ENCODE data around the gene HUNK.
"Not testable (repeated sequence)": the region's sequence is repeated elsewhere in the genome, so short reads cannot be mapped to it uniquely, and the experiment has no call there.

HUNK gene

DNA sequence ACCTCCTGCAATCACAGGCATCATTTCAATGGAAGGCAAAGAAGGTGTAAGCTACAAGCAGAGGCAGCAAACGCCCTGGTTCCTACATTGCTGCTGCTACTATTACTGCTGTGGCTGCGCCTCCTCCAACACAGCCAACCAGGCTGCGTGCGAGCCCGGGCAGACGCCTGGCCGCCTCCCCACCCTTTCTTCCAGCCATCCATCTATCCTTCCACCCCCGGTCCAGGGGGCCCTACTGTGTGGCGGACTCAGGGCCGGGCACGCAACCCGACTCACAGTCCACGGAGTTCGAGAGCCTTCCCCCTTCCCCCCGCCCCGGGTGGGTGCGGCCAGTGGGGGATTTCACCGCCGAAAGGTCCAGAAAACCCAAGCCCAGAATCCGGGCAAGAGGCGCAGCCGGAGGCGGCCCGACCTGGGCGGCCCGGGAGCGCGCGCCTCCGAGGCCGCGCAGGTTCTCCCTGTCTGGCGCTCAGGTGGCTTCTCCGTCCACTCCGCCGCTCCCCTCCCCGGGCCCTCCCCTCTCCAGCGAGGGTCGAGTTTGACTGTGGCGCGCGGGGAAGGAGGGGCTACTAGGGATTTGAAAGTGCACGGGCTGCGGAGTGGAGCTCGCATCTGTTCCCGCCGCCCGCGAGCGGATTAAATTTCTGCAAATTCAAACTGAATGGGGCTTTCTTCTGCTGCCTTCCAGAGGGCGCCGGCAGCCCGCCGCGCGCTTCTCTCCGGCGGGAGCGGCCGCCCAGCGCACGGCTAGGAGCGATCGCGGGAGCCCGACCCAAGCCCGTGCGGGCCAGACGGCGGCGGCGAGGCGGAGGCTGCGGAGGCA, at the start of gene HUNK:
HUNK (plus strand) TSS at position 569 of the 823 bp plus-strand sequence. CDS start 655 bp downstream, outside the sequence.
- peak; percentile 32 for DNase-seq

DNA sequence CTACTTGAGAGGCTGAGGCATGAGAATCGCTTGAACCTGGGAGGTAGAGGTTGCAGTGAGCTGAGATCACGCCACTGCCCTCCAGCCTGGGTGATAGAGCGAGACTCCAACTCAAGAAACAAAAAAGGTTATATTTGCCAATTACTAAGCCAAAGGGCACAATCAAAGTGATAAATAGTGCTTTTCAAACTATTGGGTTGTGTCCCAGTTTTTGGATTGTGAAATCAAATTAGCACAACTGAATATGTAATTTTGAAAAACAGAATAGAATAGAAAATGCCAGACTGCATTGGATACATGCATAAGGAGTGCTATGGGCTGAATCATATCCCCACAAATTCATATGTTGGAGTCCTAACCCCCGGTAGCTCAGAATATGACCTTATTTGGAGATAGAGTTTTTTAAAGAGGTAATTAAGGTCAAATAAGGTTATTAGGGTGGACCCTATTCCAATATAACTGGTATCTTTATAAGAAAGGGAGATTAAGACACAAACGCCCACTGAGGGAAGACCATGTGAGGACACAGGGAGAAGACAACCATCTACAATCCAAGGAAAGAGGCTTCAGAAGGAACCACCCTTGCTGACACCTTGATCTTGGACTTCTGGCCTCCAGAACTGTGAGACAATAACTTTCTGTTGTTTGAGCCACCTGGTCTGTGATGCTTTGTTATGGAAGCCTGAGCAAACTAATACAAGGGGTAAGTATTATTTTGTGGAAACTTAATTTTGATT, 42.9 kb upstream of the HUNK start:
- DNase-seq, result no peak

DNA sequence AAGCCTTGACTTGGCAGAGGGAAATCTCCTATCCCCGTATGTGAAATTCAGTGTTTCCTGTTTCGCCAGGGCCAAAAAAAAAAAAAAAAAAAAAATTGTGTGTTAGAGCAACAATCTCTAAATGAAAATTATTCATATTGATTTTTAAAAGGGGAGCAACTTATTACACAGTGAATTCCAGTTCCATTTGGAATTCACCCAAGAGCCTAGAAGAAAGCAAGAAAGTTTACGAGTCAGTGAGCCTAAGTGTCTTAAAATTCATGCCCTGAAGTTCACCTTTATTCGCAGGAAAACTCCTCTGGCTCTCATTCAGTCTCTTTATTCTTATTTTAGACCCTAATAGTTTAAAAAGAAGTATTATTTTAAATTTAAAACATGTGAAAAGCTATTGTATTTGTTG, 42.1 kb upstream of the HUNK start:
- DNase-seq, result no peak

DNA sequence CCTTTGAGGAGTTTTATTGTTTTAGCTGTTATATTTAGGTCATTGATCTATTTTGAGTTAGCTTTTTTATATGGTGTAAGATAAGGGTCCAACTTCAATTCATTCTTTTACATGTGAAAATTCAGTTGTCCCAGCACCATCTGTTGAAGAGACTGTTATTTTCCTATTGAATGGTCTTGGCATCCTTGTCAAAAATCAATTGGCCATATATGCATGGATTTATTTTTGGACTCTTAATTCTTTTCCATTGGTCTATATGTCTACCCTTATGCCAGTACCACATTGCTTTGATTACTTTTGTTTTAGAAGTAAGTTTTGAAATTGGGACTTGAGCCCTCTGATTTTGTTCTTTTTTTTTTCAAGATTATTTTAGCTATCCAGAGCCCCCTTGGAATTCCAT, 35.8 kb upstream of the HUNK start:
- no peak for DNase-seq

DNA sequence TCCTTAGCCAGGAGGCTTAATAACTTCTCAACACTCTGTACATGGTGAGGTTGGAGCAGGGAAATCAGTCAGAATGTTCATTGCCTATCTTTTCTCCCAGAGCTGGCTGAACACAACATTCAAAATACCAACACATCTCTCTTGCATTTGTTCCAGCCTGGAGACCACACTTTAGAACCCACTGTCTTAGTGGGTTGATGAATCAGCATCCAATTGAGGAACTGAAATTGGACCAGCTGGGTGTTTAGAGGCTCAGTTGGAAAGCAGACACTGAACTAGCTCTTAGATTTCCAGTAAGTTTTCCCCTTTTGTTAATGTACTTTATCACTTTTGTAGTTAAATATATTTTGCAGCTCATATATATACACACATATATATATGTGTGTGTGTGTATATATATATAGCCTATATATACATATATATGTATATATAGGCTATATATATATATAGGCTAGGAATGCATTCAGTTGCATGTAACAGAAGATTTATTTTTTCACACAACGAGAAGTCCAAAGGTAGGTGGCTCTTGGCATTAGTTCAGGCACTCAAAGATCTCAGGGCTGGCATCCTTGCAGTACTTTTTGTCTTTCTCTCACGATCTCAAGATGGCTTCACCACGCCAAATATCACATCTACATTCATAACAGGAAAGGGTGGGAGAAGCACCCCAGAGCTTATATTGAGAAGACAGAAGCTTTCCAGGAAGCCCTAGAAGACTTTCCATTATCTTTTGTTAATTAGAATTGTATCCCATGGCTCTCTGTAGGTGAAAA, 35.0 kb upstream of the HUNK start:
- no peak for DNase-seq

DNA sequence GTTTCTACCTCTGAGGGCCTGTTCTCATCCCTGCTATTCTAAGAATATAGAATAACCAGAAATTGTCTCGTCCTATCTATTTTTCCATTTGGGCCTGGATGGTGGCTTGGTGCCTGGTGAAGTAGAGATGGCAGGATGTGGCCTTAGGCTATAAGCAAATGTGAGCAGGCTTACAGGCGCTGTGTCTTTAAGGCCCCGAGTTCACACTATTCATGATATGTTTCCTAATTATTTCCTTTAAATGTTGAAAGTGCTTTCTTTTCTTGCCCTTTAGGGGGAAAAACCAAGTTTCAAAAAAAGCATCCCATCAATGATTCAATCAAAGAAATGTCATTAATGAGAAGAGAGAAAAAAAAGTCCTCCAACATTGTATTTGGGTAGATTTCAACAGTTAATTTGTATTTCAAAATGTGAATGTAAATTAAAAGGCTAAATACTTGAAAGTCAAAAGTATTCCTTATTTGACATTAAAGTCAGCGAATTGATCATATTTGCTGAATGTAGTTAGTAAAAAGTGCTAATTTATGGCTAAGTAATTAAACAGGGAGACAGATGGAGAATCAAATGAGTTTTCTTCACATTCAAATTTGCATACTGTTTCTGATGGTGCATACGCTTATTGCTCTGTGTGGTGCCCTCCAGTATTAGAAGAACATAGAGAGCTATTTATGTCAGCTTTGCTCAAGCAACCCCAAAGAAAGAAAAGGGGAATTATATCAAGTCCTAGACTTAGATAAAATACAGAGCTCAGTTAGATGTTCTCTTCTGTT, 34.0 kb upstream of the HUNK start:
- DNase-seq, result no peak

DNA sequence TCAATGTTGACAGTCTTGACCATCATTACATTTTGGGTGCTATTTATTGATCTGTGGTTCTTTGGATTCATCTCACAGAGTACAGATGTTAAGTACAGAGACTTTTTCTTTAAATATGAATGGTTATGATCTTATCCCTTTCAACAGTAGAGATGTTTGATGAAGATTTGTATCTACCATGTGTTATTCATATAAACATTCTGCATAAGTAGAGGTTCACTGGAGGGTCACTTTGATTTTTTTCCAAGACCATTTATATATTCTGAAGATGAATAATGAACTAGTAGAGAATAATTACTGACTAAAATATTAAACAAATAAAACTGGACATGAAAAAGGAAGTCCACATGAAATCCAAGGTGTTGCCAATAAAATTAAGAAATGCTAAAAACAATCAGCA, 28.6 kb upstream of the HUNK start:
- no peak for DNase-seq

DNA sequence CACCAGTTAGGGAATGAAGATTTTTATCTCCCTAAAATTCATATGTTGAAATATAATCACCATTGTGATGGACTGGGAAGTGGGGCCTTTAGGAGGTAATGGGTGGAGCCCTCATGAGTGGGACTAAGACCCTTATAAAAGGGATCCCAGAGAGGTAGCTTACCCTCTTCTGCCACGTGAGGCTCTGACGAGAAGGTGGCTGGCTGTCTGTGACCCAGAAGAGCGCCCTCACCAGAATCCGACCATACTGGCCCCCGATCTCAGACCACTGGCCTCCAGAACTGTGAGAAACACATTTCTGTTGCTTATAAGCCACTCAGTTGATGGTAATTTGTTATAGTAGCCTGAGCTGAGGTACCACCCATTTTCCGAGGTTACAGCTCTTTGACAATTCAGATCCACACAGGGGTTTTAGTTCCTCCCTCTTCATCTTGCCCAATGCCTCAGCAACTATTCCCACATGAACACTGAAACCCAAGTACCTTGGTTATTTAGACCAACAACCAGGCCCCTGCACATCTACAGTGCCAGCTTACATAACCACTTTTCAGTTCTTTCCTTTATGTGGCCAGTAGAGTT, 27.6 kb upstream of the HUNK start:
- no peak for DNase-seq

DNA sequence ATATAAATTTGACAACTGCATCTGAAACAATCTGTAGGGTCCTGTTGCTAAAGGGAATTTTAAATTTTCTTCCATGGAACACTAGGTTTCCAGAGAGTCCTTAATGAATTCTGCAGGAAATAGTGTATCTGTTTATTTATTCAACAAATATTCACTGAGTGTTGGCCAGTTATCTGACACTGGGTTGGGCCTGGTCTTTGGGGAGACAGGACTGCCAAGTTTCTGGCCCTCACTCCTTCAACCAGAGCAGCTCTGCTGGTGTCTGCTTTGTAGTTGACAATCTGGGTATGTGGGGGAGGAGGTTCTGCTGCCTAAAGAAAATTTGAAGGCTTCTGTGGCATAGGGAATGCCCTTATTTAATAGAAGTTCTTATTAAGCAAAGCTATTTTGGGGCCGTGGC, 26.1 kb upstream of the HUNK start:
- DNase-seq, result no peak

DNA sequence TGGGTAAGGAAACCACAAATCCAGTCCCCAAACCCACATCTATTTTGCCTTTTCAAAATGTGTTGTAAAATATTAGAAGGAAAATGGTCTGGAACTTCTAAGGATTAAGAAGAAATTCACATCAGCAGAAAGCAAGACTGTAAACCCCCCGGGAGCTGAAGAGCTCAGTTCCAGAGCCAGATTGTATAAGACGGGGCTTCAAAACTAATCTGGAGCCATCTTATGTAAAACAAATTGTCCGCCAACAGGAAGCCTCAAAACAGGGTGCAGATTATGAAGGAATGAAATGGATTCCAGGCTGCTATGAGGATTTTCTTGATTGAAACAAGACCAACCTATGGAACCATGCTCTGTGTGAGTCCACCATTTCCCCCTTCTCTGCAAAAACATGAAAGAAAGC, 25.1 kb upstream of the HUNK start:
- no peak for DNase-seq

DNA sequence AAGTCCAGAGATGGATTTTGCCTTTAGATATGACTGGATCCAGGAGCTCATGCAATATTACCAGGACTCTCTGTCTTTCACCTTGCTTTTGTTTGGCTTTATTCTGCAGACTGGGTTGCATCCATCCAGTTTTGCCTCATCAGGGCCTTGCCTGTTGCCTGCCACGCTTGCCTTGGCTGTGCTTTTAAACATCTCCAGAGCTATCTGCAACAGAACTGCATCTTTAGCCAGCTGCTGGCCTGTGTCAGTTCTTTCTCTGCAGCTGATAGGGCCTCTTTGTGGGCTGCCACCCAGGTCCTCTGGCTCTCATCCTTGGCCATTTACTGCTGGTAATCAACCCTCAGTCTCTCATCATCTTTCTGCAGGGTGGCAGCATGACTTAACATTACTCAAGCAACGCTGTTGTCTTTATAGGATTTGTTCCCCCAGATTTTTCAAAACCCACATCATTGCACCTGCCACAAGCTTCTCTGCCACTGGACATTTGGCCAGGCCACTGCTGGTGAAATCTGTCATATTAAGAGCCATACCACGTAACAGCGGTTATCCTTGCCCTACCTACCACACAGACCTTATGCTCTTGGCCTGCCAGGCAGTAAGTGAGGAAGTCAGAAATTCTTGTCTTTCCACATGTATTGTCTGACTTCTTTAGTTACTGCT, 24.4 kb upstream of the HUNK start:
- DNase-seq, result no peak

DNA sequence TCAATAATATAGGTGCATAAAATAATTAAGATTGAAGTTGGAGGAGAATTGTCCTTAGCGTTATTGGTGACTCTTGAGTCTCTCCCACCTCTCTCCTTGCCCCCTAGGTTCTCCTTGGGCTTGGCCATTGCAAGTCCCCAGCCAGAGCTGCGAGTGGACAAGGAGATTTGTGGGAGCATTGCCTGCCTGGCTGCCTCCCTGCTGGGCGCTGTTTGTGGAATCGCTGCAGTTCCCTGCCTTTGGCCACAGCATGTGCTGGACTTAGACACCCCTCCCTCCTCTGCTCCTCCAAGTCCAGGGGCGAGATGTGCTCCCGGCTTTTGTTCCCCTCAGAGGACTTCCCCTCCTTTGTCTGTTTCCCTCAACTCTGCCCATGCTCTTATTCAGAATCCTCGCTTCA, 21.9 kb upstream of the HUNK start:
- DNase-seq, result no peak

DNA sequence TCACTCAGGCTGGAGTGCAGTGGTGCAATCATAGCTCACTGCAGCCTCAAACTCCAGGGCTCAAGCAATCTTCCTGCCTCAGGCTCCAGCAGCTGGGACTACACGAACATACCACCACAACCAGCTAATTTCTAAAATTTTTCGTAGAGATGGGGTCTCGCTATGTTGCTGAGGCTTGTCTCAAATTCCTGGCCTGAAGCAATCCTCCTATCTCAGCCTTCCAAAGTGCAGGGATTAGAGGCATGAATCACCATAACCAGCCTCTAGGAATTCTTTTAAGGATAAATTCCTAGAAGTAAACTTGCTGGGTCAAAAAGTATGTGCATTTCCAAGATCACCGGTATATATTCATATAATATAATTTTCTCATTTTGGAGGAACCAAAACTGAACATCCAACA, 17.6 kb upstream of the HUNK start:
- no peak for DNase-seq

DNA sequence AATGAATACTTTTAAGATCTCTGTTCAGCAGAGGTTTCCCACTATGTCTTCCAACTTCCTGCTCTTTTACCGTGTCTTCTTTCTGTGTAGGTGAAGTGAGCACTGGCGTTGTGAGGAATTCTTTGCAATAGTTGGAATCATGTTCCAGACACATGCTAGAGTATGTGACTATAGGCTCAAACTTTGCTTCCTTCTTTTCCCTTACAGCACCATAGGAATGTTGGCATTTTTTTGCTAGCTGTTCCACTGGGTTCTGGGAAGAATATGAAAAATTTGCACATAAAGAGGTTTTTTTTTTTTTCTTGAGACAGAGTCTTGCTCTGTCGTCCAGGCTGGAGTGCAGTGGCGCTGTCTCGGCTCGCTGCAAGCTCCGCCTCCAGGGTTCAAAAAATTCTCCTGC, 15.7 kb upstream of the HUNK start:
- DNase-seq, result no peak

DNA sequence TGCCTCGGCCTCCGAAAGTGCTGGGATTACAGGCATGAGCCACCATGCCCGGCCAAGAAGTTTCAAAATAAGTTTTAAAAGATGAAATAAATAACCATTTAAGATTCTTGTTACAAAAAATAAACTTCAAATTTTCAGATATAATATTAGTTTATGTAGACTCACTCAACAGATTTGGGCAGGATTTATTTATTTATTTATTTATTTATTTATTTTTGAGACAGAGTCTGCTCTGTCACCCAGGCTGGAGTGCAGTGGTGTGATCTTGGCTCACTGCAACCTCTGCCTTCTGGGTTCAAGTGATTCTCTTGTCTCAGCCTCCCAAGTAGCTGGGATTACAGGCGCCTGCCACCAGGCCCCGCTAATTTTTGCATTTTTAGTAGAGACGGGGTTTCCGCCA, 15.2 kb upstream of the HUNK start:
- not testable (repeated sequence) for DNase-seq

DNA sequence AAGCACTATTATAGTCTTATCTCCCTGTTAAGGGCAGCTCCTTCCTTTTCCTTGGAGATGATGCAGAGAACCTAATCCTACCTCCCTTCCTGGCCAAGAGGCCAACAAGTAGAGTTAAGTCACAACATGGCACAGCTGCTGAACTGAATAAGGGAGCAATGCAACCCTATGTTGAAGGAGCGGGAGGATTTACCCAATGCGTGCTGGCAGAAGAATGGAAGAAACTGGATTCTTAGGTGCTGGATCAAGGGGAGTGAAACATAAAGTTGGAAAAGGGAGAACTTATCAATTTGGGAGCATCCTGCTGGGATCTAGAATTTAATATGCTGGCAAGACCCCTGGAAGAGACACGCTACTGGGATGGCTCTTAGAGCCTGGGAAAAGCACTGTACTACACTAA, 12.0 kb upstream of the HUNK start:
- DNase-seq, result no peak

DNA sequence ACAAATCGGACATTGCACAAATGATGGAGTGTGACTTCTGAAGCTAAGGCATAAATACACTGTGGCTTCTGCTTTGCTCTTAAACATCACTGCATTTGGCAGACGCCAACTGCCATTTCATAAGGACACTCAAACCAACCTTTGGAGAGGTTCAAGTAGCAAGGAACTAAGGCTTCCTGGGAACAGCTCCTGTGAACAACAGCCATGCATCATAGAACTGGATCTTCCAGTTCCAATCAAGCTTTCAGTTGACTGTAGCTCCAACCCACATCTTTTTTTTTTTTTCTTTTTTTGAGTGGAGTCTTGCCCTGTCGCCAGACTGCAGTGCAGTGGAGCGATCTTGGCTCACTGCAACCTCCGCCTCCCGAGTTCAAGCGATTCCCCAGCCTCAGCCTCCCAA, 10.7 kb upstream of the HUNK start:
- no peak for DNase-seq

DNA sequence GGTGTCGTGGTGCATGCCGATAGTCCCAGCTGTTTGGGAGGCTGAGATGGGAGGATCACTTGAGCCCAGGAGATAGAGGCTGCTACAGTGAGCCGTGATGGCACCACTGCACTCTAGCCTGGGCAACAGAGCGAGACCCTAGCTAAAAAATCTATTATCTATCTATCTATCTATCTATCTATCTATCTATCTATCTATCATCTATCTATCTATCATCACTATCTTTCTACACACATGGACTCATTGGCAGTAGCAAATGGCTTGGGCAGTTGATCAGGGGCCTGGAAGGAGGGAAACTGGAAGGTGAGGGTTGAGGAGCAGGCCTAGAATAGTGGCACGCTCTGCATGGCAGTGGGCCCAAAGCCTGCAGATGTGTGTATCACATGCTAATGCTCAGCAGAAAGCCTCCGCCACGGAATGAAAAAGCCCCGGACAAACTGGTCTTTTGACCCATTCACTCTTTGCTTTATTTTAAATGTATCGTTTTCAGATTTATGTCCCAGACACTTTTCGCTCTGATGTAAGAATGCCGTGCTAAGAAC, 7.3 kb upstream of the HUNK start:
- no peak for DNase-seq

DNA sequence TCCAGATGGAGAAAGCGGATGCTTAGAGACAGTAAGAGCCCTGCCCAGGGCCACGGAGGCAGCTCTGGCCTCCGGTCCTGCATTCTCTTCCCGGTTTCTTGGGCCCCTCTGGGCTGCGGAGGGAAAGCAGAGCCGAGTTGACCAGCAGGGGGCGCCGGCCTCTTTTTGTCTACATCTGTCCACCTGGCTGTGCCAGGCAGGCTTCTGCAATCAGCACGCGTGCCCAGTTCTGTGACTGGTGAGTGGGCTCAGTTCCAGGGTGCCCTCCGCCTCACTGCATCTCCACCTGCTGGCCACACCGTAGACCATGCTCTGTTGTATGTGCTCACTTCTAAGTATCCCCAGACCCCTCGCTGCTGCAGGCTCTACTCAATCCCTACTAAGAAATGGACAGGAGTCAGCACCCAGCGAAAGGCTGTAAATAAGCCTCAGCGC, 6.7 kb upstream of the HUNK start:
- DNase-seq, result peak; percentile 77

DNA sequence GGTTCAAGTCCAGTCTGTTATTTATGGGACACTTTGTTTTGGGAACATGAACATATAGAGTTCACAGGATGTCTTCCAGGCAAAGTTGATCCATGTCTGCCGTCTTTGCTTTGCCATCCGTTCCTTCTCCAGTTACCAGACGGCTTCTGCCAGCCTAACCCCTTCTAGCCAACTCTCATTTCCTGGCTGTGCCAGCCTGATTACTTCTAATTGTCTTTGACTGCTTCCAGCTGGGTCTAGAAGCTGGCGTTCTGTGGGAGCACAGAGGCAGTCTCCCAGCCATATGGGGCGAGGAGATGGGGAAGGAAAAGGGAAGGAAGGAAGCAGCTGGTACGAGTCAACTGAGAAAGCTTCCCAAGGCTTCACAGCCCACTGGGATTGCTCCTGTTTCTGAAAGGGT, 3.1 kb upstream of the HUNK start:
- no peak for DNase-seq

DNA sequence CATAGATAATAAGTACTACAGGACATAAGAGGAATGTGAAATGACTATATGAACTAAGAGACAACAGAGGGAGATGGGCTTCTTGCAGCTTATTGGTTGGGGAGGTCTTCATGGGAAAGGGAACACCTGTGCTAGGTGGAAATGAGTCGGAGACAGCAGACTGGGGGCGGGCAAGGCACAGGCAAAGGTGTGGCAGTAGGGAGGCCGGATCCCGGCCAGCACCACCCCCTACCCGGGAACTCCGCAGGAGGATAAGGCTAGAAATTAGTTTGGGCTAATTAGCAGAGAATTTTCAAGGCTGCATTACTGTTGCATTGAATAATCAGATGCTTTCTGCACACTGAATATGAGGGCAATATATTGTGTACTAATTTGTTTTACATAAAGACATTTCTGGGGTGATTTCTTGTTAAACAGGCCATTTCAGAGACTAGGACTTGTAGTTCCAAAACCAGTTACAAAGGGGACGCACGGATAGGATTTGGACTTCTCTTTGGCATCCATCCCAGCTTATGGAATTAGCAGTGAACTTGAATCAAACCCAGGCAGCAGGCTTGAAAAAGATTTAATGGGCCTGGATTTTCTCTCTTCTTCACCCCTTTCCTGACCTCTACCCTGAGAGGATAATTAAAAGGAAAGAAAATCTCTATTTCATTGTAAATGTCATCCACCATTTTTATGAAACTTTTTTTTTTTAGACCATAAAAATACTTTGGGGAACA, 2.2 kb upstream of the HUNK start:
- DNase-seq, result no peak
